COR-L47 (cell line): ENCODE measurements around the gene COL28A1.
A peak's percentile ranks its signal among the peaks of the same experiment; 100 is the strongest.
"Not testable (repeated sequence)": the region's sequence is repeated elsewhere in the genome, so short reads cannot be mapped to it uniquely, and the experiment has no call there.

Experiments used
- DNase-seq: peaks from one replicate; lab custom pipeline; 2025; lab: John Stamatoyannopoulos, UW

Gene COL28A1

DNA sequence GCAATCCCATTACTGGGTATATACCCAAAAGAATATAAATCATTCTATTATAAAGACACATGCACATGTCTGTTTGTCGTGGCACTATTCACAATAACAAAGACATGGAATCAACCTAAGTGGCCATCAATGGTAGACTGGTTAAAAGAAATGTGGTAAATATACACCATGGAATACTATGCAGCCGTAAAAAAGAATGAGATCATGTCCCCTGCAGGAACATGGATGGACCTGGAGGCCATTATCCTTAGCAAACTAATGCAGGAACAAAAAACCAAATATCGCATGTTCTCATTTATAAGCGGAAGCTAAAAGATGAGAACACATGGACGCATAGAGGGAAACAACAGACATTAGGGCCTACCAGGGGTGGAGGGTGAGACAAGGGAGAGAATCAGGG lies 25.9 kb upstream of the COL28A1 start:
- DNase-seq: not testable (repeated sequence)

DNA sequence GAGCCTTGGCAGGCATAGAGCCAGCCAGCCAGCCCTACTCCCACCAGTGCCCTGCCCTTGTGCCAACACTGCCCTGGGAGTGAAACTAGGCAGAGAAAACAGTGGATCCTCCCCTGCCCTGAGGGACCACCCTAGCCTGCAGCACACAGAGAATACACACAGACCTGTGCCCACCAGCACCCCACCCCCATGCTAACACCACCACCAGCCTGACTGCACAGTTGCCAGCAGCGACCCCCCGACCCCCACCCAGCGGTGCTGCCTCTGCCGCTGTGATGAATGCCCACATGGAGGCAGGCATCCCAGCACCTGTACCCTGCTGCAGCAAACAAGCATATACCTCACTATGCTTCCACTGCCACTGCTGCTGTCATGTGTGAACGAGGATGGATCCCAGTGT lies 21.6 kb upstream of the COL28A1 start:
- DNase-seq: no peak

DNA sequence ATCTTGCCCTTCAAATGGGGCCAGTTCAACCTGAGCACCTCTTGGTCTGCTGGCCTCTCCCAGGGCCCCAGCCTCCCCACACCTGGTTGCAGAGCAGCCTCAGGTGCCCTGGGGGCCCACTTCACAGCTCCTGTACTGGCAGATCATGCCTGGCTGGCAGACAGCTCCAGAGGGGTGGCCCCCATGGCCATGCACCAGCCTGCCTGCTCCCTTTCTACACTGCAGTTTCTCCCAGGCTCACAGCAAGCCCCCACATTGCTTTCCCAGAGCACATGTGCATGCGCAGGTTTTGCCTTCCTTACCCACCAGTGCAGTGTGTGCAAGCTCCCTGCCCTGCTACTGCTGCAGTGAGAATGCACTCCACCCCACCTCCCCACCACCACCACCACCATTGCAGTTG lies 21.2 kb upstream of the COL28A1 start:
- no peak for DNase-seq

DNA sequence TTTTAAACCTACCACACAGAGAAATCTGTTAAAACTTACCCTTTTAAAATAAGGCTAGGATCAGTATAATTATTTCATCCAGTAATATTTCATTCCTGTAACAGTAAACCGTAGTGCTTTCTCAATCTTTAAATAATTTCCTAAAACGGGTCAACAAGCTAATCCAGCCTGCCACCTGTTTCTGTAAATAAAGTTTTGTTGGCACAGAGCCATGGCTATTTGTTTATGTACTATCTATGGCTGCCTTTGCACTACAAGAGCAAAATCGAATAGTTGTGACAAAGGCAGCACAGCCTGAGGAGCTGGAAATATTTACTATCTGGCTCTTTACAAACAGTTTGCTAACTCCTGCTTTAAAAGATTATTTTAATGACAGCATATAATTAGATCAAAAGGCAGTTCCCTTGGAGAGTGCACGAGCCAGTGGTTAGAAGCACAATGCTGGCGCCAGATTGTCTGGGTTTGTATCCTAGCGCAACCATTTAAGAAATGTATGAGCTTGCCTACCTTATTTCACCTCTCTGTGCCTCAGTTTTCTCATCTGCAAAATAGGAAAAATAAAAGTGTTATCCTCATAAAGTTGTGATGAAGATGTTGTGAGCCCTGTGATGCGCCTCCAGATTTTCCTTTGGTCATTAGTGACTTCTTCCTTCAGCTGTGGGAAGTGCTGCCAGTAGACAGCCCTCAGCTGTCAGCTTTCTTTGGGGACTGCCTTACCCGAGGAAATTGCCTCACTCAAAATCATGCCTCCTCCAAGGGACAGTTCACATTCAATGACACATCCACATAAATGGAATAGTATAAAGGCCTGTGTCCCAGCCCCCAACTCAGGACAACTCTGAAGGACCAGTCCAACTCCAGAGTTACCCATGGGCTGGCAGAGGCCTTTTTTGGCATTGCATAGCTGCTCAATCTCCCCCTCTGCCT lies 19.2 kb upstream of the COL28A1 start:
- DNase-seq: peak; percentile 99

DNA sequence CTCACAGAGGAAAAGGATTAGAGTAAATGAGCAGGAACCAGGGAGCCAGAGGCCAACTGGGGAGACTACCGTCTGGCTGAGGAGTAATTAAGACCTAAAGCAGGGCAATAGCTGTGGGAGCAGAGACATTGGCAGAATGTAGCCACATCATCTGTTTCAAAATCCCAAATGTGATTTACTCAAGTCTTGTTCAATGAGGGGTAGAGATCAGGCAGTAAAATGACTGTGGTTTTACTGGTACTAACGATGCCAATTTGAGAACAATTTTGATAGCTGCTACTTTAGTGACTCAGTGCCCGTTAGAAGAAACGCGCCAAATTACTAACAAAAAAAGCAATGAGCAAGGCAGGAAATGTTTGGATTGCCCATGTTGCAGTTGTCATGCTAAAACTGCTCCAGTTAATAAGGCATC lies 18.4 kb upstream of the COL28A1 start:
- peak; percentile 10 for DNase-seq

DNA sequence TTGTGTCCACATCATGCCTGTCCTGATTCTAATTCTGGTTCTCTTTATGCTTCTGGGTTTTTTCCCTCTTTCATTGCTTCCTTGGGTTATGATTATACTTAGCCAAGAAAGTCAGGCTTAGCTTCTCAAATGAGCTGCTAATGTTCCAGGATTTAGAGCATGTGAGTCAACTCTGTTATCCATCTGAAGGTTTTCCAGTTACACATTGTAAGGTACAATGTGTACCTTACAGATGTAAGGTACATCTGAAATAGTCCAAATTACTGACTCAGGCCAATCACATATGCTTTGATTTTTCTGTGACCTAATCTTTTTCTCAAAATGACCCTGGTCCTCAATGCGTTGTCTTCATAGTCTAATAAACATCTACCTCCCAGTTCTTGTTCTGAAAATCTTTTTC lies 17.7 kb upstream of the COL28A1 start:
- DNase-seq: no peak

DNA sequence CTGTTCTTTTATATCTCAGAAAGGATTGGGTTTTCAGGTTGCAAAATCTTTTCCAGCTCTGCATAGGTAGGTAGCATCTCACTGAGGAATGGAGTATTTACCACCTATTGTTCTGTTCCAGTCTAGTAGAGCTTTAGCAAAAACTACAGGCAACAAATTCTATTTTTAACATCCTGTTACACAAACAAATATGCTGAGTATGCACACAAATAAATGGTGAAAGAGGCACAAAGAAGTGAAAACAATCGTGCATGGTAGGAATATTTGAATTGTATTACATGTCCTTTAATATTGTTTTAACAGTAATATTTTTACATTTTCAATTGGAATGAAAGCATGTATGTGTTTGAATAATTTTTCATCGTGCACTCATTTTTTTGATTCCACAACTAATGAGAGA lies 16.5 kb upstream of the COL28A1 start:
- no peak for DNase-seq

DNA sequence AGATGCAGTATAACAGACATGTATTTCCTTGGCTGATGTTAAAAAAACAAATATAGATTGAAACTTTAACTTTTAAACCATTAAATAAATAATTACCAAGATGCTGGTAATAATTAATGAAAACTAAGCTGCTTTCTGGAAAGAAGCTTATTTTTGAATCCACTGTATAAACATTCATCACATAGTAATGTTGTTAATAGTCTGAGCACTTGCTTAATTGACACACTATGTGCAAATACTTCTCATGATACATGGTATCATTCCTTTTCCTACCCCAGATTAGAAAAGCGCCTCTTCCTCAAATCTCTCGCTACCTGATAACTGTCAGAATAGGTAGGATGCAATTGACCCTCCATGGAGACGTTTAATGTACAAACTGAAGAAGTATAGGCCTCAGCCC lies 15.0 kb upstream of the COL28A1 start:
- no peak for DNase-seq

DNA sequence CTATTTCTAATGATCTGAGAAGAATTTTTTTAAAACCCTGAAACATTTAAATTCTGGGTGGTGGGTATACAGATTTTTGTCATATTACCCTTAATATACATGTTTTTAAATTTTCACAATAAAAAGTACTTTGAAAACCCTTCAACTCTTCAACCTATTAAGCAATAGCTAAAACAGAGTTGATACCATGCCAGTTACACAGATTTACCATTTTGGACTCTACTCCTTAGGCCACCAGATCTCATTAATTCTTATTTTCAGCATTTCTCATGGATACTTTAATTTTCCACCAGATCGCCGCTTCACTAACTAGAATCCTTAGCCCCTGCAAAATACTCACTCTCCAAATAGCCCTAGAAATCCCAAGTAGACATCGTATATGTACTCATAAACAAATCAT lies 12.7 kb upstream of the COL28A1 start:
- no peak for DNase-seq

DNA sequence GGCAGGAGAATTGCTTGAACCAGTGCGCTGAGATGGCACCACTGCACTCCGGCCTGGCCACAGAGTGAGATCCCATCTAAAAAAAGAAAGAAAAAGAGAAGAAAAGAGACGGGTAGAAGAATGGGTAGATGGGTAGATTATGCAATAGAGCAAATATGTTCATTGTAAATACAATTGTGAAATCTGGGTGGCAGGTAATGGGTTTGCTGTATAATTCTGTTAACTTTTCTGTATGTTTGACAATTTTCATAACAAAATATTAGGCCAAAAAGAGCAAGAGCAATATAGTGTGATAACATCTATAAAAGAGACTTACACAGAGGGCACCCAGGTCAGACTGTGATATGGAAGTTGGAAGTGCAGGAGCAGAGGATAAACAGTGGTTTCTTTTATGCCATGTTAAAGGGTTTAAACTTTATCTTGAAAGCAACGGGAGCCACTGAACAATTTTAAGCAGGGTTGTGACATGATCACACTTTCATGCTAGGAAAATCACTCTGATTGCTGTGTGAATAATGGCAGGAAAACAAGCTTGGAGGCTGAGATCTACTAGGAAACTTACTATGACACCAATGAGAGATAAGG lies 6.7 kb upstream of the COL28A1 start:
- no peak for DNase-seq

DNA sequence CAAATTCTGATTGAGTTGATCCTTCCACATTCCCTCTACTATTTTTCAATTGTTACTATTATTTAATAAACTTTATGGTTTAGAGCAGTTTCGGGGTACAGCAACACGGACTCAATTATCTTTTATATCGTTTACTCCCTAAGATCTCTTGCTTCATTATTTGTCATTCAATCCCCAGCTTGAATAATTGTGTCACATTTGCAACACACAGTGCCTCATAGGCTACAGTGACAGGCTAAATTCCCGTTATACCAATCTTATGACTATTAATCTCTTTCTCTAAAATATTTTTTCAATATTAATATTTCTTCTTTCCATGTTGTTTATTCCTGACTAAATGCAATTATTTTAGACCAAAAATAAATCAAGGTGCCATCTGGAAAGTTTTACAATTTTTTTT lies 4.0 kb upstream of the COL28A1 start:
- DNase-seq: no peak

DNA sequence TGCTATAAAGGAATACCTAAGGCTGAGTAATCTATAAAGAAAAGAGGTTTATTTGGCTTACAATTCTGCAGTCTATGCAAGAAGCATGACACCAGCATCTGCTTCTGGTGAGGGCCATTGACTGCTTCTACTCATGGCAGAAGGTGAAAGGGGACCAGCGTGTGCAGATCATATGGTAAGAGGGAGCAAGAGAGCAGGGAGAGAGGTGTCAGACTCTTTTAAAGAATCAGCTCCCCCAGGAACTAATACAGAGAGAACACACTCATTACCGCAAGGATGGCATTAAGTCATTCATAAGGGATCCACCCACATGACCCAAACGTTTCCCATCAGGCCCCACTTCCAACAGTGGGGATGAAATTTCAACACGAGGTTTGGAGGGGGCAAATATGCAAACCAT lies 3.5 kb upstream of the COL28A1 start:
- DNase-seq: no peak

DNA sequence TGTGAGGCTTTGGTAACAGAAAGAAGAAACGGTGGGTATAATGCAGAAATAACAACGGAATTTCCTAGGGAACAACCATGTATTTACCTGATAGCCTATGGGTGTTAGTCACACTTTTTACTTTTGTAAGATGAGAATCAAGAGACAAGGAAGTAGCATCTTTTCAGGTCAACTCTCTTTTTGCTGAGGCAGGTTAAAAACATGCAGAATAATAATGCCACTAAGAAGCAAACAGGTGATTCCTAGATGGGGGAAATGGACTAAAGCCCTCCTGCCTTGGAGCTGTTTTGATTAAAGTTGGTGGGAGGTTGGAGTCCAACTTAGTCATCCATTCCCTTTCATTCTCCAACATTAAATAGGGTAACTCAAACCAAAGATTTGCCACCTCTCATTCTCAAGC lies 2.0 kb upstream of the COL28A1 start:
- no peak for DNase-seq

DNA sequence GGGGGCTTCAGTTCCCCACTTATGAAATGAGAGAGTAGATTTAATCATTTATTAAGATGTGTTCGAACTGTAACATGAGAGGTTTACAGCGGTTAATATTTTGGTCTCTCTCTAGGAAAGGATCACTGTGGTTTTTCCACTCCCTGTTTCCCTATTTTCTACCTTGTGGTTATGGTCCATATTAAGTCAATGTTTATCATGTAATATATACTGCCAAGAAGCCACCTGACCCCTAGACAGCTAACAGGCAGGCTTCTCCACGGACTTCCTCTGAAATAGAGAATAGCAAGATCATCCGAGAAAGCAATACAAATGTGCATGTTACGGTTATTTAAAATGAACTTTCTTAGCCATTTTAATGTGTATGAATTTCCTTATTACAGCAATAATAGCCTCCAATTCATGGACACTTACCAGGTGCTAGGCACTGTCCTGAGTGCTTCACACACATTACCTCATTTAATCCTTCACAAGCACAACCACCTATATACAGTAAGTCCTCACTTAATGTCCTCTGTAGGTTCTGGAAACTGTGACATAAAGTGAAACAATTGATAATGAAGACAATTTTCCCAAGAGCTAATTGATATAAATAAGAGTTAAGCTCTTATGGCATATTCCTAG lies 835 bp upstream of the COL28A1 start:
- no peak for DNase-seq

DNA sequence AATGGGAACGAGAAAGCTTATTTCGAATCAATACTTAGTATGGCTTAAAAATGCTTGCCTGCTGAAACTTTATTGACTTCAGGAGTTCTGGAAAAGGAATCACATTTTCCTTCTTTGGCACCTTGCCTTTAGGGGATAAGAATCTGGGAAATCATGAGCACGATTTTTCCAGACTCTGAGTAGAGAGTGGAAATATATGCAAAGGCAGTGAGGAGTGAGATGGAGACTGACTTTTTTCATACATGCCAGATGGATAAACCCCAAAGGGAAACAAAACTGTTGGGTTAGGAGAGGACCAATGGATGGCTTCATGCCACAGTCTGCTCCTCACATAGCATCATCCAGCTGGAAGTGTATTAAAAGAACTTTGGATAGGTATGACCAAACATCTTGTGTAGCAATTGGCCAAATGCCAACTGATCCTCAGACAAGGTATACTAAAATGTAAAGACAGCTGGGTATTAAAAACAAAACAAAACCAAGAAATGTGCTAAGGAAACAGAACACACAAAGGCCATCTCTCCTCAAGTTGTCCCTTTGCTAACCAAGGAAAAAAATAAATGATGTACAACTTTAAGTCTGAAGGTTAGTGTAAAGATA lies 1.7 kb downstream of the COL28A1 start:
- DNase-seq: no peak

DNA sequence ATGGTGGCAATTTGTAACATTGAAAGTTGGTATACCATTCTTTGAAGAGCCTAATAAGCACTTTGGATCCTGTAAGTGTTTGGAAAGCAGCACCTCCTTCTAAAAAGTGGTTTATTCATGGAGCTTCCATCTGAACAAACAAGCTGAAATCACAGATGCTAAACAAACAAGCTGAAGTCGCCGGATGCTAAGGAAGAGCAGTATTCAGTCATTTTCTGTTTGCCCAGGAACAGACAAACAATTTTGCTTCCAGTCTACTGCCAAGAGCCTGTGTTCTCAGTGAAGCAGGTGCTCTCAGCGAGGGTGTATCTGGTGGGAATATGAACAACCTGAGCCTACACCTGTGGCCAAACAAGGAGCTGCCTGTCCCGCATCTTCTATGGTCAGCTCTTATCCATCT lies 6.3 kb downstream of the COL28A1 start:
- DNase-seq: peak; percentile 87

DNA sequence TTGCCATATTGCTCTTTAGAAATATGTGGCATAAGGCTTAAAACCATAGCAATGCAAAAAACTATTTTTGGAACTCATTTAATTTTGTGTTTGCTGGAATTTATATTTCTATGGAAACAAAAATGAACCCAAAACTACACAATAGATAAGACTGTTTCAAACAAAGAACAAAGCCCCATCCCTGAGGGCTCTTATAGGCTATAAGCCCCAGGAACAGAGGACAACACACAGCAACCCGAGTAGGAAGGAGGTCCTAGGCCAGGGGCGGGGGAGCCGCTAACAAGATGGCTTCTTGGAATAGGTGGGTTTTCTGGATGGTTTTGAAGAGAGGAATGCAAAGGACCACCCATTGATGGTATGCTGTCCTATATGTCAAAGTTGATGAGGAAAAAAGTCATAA lies 8.6 kb downstream of the COL28A1 start:
- DNase-seq: no peak

DNA sequence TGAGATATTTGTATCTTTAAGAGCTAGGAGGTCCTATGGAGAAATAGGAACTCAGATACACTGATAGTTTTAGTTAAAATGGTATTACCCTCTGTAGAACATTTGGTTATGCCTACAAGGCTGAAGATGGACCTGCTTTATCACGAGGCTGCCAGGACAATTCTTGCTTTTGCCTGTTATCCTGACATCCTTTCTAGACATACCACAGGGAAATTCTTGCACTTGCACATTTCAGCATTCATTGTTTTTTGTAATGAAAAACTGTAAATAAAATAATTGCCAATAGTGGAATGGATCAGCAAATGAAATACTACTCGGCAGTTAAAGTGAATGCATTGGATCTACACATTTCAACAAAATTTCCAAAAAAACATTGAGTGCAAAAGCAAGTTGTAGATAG lies 9.7 kb downstream of the COL28A1 start:
- no peak for DNase-seq

DNA sequence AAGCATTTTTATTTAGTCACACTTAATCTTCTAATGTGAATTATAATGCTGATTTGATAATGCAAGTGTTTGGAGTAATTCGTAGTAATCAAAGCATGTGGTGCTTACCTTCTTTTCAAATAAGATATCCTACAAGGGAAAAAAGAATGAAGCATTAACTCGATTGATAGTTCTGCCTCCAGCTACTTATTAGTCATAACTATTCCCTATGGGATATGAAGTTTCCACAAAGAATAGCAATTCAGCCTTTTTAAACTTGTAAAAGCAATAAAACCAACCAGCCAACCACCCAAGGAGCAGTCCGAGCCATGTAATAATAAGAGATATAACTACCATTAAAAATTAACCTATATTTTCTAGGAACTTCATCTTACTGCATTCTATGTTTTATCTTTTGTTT lies 11.6 kb downstream of the COL28A1 start:
- no peak for DNase-seq

DNA sequence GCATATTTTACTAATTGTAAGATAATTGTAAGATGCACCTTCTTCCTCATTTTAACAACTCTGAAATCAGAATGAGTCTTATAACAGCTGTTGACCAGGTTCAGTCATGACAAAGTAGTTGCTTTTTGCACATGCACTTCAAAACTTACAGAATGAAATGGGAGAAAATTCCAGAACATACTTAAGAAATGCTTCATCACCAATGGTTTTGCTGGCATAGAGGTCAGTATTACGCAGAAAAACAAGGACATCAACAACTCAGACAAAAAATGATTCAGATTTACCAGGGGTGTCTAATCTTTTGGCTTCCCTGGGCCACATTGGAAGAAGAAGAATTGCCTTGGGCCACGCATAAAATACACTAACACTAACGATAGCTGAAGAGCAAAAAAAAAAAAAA lies 13.3 kb downstream of the COL28A1 start:
- no peak for DNase-seq

DNA sequence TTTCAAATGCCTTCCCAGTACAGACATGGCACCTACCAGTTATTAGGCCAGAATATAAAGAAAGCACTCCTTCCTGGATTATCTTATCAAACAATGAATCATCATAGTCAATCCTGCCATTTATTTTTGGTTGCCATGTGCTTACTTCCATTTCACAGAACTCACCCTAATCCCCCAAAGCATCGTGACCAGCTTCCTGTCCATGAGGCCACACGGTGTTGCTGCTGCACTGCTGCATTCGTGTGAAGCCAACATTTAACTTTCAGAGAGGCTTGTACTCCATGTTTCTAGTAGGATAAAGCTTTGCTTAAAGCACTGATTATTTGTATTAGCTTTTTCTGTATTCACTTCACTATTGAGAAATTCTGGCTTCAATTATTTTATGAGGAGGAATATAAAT lies 14.4 kb downstream of the COL28A1 start:
- DNase-seq: no peak

DNA sequence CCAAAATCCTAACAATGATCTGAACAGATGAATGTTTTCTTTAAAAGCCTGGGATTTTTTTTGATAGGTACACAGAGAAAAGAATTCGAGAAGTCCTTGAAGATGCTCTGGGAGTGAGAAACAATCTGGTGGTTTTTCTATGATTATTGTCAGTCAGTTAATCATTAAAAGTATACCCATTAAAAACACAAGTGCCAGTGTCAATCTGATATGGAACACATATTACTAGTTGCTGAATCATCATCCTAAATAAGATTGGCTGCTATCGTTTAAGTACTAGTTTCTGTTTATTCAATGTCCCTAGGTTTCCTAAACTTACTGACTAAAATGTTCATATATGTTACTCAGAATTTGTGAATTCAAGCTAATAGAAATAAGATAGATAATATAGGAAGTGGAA lies 16.1 kb downstream of the COL28A1 start:
- DNase-seq: no peak

DNA sequence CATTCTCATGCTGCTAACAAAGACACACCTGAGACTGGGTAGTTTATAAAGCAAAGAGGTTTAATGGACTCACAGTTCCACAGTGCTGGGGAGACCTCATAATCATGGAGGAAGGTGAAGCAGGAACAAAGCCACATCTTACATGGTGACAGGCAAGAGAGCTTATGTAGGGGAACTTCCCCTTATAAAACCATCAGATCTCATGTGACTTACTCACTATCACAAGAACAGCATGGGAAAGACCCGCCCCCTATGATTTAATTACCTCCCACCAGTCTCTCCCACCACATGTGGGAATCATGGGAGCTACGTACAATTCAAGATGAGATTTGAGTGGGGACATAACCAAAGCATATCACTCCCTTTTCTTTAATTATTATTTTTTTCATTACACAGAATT lies 16.6 kb downstream of the COL28A1 start:
- no peak for DNase-seq
